HUDEP-2 (cell line): ENCODE results near the gene CYP2R1.
A peak's percentile ranks its signal among the peaks of the same experiment; 100 is the strongest.

ENCODE experiments used
- DNase-seq, 76 experiments: peaks; one replicate each; lab custom pipeline; 2025; ENCODE audit not compliant: unreplicated experiment in 76 of 76; lab: John Stamatoyannopoulos, UW

The CYP2R1 gene

GRCh38 chr11:14892036-14892556 is at the start of gene CYP2R1:
CYP2R1 (minus strand) TSS chr11:14892231; CDS start chr11:14892205, 26 bp downstream.
- peak; percentile 46 to 98 (median 93) for DNase-seq

GRCh38 chr11:14938936-14939335 is 46.9 kb upstream of the CYP2R1 start:
- no peak for DNase-seq

- no peak for DNase-seq
Measured at GRCh38 chr11:14934641-14935351, 42.8 kb upstream of the CYP2R1 start.

GRCh38 chr11:14932447-14932846 is 40.4 kb upstream of the CYP2R1 start:
- no peak for DNase-seq

- DNase-seq, result no peak
Measured at GRCh38 chr11:14930369-14930768, 38.3 kb upstream of the CYP2R1 start.

DNA sequence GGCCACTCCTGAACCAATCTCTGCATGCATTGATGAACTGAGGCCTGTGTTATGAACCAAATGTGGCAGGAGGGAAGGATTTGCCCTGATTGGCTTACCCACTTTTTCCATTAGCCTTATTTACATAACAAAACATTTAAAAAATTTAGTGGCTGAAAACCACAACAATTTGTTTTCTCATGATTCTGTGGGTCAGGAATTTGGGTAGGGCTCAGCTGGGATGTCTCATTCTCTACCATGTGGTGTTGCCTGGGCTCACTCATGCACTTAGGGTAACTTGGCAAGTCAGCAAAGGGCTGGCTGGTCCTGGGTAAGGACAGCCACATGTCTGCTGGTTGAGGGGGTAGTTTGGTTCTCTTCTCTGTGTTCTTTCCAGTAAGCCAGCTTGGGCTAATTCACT is 35.1 kb upstream of the CYP2R1 start:
- no peak for DNase-seq

- DNase-seq, result peak in 2 of 76 experiments; percentile 11 to 25
Measured at GRCh38 chr11:14924318-14924717, 32.3 kb upstream of the CYP2R1 start.

- no peak for DNase-seq
Measured at GRCh38 chr11:14916403-14916802, 24.4 kb upstream of the CYP2R1 start.

- DNase-seq, result no peak
Measured at GRCh38 chr11:14914536-14914935, 22.5 kb upstream of the CYP2R1 start.

DNA sequence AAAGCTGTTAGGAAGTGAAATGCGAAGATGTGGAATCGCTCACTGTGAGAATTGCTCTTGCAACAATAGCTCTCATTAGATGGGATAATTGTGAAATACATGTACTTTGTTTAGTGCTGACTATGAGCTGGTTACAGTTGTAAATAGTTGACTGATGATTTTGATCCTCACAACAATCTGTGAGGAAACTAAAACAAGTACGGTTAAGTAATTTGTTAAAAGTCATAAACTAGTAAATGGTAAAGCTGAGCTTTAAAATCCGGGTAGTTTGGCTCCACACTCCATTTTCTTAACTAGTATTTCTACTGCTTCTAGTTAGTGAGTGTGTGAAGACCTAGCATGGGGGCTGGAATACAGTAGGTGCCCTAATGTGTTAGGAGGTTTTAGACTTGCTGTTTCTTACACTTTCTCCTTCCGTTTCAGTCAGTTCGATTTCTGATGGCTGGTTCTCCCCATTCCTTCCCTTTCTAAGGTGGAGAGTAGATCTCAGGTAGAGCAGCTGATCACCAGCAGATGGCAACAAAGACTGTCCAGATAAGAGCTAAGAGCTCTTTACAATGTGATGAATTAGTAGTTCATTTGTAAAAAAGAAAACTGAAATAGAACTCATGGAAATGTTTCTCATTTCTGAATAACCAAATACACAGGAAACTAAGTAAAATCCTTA is 16.3 kb upstream of the CYP2R1 start:
- DNase-seq, result peak in 19 of 76 experiments; percentile 1 to 35 (median 12)

DNA sequence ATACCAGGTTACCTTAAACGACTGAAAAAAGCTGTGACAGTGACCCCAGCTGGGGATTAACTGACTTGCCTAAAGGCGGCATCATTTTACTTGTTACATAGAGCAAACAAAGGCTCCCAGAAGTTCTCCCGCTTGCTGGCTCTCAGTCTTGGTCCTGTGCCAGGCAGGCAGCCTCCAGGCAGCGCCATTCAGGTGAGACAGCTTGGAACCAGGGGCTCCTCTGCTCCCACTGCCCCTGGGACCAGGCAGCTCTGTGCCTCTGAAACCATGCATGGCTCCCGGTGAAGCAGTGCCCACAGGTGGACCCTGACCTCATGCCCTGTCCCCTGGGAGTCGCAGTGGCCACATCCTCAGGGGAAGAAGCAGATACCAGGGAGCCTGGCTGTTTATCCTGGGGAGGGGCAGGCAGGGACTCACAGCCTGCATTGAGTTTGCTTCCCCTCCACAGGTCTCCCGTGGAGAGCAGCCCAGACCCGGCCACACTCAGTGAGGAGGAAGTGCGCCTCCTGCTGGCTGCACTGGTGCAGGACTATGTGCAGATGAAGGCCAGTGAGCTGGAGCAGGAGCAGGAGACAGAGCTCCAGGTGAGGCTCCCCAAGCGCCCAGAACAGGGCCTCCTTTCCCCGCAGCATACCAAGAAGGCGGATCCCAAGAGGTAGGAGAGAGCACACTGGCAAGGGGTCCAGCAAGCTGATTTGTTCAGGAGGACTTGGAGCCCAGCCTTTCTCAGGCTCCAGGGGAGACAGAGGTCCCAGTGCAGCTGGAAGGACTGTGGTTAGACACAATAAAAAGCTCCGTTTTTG is 15.6 kb upstream of the CYP2R1 start:
- DNase-seq, result peak in 64 of 76 experiments; percentile 7 to 81 (median 57)

DNA sequence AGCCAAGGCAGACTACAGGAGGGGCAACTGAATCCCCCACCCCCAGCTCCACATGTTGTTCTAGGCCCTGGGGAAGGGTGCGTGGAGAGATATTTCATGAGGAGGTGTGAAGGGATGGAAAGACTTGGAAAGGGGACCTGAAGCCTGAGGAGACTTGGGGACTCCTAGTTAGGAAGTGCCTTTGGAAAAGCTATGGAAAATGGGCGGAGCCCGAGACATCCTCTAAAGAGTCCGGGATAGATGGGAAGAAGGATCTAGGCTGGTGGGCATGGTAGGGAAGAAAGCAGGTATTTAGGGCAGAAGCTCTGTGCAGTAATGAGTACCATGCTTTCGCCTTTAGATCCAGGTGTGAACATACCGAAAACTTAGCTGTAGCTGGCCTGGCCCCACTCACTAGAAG is 15.0 kb upstream of the CYP2R1 start:
- no peak for DNase-seq

GRCh38 chr11:14906578-14906977 is 14.5 kb upstream of the CYP2R1 start:
- DNase-seq, result peak in 1 of 76 experiments; percentile 2

GRCh38 chr11:14905104-14906033 is 13.3 kb upstream of the CYP2R1 start:
- DNase-seq, result peak in 61 of 76 experiments; percentile 4 to 84 (median 37)

DNA sequence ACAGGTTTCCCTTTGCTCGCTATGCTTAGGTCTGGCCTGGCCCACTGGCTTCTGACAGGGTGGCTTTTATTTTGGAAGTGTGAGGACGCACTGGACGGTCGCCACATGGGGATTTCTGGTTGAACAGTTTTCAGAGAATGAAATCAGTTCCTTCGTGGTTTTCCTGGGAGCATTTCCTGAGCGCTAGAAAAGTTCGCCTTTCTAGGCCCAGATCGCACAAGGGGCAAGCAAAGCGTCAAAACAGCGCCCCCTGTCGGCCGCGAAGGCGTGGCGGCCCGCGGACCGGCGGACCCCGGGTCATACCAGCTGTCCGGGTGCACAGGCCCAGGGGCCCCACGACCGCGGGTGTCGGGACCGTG is 12.7 kb upstream of the CYP2R1 start:
- peak in 63 of 76 experiments; percentile 10 to 84 (median 58) for DNase-seq

DNA sequence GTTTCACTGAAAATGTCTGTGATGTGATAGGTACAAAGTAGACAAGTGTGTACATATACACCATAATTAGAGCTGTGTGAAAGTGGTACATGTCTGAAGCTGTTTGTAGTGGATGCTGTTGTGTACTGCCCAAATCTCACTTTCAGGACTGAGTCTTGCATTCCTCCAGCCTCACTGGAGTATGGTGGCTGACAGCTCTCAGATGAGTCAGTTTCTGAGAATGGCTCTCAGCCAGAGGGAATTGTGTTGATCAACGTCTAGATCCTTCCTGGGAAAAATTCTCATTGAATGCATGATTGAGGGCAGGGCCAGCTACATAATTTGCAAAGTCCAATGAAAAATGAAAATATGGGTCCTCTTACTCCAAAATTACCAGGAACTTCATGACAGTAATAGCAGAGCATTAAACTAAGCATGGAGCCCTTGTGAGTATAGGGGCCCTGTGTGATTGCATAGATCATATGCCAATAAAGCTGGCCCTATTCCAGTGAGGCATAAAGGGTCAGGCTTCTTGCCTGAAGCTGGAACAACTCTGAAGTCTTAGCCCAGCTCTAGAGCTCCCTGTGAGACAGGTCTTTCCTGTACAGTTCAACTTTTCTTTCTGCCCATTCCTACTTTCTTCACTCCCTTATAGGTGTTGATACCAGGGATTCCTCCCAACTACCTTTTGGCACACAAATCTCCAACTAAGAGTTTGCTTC is 10.8 kb upstream of the CYP2R1 start:
- no peak for DNase-seq

DNA sequence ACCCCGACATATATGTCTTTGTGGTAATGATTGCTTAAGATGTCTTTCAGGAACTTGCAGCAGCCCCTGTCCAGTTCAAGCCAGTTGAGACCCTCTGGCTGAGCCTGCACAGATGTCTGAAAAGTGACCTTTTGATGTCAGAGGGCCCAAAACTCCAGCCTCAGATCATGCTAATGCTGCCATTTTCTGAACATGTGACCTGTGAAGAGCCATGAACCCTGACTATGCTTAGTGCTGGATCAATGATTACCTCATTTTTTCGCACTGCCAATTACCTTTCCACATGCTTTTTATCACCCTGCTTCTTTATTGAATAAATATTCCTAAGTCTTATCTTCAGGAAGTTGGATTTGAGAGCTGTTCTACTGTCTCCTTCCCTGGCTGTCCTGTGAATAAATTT is 6.9 kb upstream of the CYP2R1 start:
- no peak for DNase-seq

- no peak for DNase-seq
Measured at GRCh38 chr11:14898355-14898754, 6.3 kb upstream of the CYP2R1 start.
